Stimulated activated CD8-positive, alpha-beta memory T cell treated with anti-CD3 and anti-CD28 coated beads, Interleukin-12 subunit alpha, Interleukin-12 subunit beta, amount 100 ng/mL, for 24 hours (primary cell): ENCODE measurements around the gene NRCAM.

Source experiments
- DNase-seq: peaks from one replicate; pipeline ENCODE4 v3.0.0-alpha.2; 2020; ENCODE audit errors: extremely low read depth

NRCAM gene

DNA sequence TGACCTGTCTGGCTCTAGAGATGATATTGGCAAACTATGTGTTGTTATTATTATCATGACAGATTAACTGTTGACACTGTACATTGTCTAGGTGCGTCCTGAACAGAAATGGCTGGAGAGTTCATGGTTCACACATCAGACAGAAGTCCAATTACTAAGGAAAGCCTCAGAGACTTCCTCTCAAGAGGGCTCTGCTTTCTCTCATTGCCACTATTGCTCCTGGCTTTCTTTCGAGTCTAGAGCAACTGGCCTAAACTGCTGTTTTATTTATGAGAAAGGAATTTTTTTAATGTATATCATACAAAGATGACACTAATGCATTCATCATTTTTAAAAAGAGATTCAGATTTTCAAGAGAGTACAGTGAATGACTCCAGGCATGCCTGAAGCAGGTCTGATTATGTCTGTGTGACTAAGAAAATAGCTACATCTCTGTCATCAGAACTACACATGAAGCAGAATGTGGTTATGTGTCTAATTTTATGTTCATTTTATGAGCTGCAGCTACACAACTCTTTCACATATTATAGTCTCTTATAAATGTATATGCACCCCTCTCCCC, 30.4 kb downstream of the NRCAM start:
- DNase-seq, result no peak

DNA sequence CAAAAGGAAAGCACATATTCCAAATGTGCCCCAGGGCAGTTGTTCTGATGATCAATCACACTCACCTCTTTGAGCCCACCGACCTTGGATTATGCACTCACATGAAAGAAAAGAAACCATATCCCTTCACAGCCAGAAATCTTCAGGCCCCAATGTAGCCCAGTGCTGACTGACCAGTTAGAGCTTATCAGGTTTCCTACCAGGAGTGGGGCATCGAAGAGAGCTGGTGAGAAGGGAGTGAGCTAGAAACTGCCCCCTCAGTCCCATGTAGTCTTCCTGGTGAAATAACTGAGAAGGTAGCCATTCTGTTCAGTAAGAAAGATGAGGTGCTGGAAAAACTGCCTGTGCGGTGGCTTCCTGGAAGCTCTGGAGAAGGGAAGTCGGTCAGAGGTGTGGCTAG, 32.2 kb downstream of the NRCAM start:
- no peak for DNase-seq

GRCh38 chr7:108423089-108423989, 32.9 kb downstream of the NRCAM start:
- DNase-seq, result no peak

GRCh38 chr7:108421720-108422331, 34.4 kb downstream of the NRCAM start:
- DNase-seq, result no peak

- no peak for DNase-seq
These were observed 36.0 kb downstream of the NRCAM start for GRCh38 chr7:108419961-108420908.

- no peak for DNase-seq
These were observed 37.3 kb downstream of the NRCAM start for GRCh38 chr7:108418946-108419345.

DNA sequence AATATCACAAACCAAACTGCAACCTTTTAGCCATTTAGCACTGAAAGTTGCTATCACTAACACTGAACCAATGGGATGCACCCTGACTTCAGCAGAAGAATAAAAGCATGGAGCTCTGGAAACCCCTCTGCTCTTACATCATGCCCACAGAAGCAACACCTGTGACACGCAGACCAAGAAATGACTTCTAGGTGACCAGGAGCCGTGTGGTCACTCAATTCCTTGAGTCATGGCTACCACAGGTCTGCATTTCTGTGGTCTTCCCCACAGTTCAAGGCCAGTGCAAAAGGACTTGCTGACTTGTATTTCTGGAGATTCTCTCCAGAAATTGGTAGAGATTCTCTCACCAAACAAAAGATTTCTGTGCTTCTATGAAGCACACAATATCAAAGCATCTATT, 38.3 kb downstream of the NRCAM start:
- no peak for DNase-seq

- DNase-seq, result no peak
These were observed 39.1 kb downstream of the NRCAM start for GRCh38 chr7:108417144-108417543.

DNA sequence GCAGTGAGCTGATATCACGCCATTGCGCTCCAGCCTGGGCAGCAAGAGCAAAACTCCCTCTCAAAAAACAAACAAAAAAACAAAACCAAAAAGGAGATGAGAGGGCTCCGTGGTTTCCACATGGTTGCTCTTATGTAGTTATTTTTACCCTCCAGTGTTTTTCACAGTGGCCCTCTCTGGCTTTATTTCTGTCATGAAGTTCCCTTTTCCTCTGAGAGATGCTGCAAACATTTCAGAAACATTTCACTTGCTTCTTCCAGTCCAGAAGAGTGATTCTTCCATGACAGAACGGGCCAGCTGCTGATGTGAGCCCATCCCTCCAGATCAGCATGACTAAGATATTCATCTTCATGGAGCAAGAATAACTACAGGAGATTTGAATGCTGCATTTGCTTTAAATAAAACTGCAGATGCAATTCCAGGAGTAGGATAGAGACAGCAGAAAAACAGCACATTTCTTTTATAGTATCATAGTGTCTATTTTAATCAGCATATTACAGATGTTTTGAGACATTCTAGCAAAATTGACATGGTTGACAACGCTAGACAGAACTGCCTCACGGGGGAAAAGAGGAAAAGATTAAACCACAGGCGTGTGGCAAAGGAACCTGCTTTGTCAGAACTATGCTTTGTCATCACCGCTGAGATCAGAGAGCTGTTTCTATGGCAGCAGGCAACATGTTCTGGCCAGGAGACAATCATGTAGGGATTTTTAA, 40.3 kb downstream of the NRCAM start:
- DNase-seq, result no peak

- DNase-seq, result no peak
These were observed 41.2 kb downstream of the NRCAM start for GRCh38 chr7:108415084-108415483.

GRCh38 chr7:108413782-108414492, 42.3 kb downstream of the NRCAM start:
- no peak for DNase-seq

GRCh38 chr7:108413337-108413736, 42.9 kb downstream of the NRCAM start:
- no peak for DNase-seq

GRCh38 chr7:108409146-108409545, 47.1 kb downstream of the NRCAM start:
- DNase-seq, result no peak

- DNase-seq, result no peak
These were observed 47.8 kb downstream of the NRCAM start for GRCh38 chr7:108408296-108408991.

- DNase-seq, result no peak
These were observed 48.6 kb downstream of the NRCAM start for GRCh38 chr7:108407676-108408075.

DNA sequence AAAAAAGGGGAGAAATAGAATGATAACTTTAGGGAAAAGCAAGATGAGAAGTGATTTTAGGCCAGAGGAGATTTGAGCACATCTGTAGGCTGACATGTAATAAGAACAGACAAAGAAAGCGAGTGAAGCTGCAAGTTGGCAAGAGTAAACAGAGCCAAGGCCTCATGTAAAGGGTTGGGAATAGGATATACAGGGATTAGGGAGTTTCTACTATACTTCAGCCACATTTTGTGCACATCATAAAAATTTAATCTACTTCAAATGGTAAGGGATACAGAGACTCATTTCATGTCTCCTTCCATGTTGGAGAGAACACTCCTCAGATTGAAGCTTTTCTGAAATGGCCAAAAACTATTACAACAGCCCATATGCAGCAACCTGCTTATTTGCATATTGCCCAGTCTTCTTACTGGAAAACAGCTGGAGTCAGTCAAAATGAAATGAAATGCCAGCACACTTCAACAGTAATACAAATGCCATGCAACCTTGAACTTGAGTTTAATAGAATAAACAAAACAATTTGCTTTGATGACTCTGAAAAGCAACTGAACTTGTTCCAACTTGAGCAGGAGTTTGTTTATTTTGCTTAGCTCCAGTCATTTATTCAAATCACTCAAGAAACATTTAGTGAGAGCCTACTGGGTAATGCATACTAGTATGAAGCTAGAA, 49.9 kb downstream of the NRCAM start:
- DNase-seq, result no peak

- no peak for DNase-seq
These were observed 51.5 kb downstream of the NRCAM start for GRCh38 chr7:108404509-108405420.

DNA sequence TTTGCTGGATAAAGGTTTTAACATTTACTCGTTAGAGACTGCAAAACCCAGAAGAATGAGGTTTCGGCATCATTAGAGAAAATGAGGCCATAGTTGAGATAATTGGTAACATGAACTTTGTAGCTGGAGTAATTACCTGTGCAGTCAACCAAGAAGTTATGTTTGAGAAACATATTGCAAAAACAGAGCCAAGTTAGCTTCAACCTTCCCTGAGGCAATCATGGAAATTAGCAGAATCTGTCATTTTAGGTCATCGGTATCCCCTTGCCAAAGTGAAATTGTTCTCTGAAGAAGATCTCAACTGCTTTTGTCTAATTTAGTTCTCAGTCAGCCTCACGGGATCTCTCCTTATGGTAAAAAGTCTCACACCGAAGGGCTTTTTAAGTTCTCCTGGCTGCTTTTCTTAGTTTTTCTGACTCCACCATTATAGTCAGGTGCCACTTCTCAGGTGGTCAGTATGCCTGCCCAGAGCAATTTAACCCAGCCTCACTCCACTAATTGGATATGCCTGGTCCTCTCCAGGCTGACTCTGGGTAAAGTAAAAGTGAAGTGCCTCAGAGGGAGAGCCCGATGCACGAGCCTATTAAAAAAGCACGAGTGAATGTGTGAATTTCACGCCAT, 52.5 kb downstream of the NRCAM start:
- DNase-seq, result no peak
